Activated naive CD8-positive, alpha-beta T cell treated with anti-CD3 and anti-CD28 coated beads, Interleukin-2, amount 50 U/mL, for 24 hours (primary cell): Measurements from ENCODE around the gene CALM3.
A peak's percentile ranks its signal among the peaks of the same experiment; 100 is the strongest.

ENCODE experiments used
- ATAC-seq: fragments of 150-1000 bp; cut with Tn5 transposase; one replicate; pipeline ENCODE4 v1.10.0; 2021
- DNase-seq: peaks from one replicate; pipeline ENCODE4 v3.0.0; 2021
- H3K27ac Mint-ChIP-seq: one replicate; pipeline ENCODE4 v1.8.0; 2021; ENCODE audit warnings: mild to moderate bottlenecking, mixed read lengths
- H3K27me3 Mint-ChIP-seq: one replicate; pipeline ENCODE4 v1.8.0; 2021; ENCODE audit warnings: mixed read lengths
- H3K36me3 Mint-ChIP-seq: one replicate; pipeline ENCODE4 v1.8.0; 2021; ENCODE audit warnings: low read depth, mixed read lengths
- H3K4me1 Mint-ChIP-seq: one replicate; pipeline ENCODE4 v1.8.0; 2021; ENCODE audit warnings: mixed read lengths
- H3K4me3 Mint-ChIP-seq: one replicate; pipeline ENCODE4 v1.8.0; 2021; ENCODE audit warnings: mild to moderate bottlenecking, moderate library complexity, mixed read lengths
- H3K9me3 Mint-ChIP-seq: one replicate; pipeline ENCODE4 v1.8.0; 2021; ENCODE audit warnings: mixed read lengths

The CALM3 gene

GRCh38 chr19:46585539-46585938 is 15.6 kb upstream of the CALM3 start:
- Mint-ChIP-seq H3K27ac (no peak overlapping the region), H3K9me3 (no peaks in the 10 kb centered on the region)

GRCh38 chr19:46586294-46586693 is 14.8 kb upstream of the CALM3 start:
- no peak overlapping the region for H3K4me3 Mint-ChIP-seq
- ATAC-seq = no peak

More at GRCh38 chr19:46585539-46585938, 15.6 kb upstream of the CALM3 start:
- Mint-ChIP-seq H3K27me3 (no peaks in the 10 kb centered on the region), H3K4me1 (no peaks in the 10 kb centered on the region), H3K4me3 (no peak overlapping the region), H3K36me3 (no peaks in the 10 kb centered on the region)
- no peak for ATAC-seq
- DNase-seq = no peak

GRCh38 chr19:46587861-46588260 is 13.3 kb upstream of the CALM3 start:
- ATAC-seq = no peak
- DNase-seq = no peak
- H3K4me1 Mint-ChIP-seq = no peaks in the 10 kb centered on the region
- no peaks in the 10 kb centered on the region for H3K27me3 Mint-ChIP-seq
- H3K9me3 Mint-ChIP-seq = no peaks in the 10 kb centered on the region
- no peak overlapping the region for H3K4me3 Mint-ChIP-seq
- no peaks in the 10 kb centered on the region for H3K36me3 Mint-ChIP-seq
- no peak overlapping the region for H3K27ac Mint-ChIP-seq

More at GRCh38 chr19:46586294-46586693, 14.8 kb upstream of the CALM3 start:
- H3K4me1 Mint-ChIP-seq = no peaks in the 10 kb centered on the region
- H3K27ac Mint-ChIP-seq = no peak overlapping the region
- H3K27me3 Mint-ChIP-seq = no peaks in the 10 kb centered on the region
- no peaks in the 10 kb centered on the region for H3K36me3 Mint-ChIP-seq
- no peak for DNase-seq
- no peaks in the 10 kb centered on the region for H3K9me3 Mint-ChIP-seq

- Mint-ChIP-seq H3K4me3 (no peak overlapping the region), H3K27me3 (no peaks in the 10 kb centered on the region), H3K36me3 (no peaks in the 10 kb centered on the region), H3K27ac (no peak overlapping the region), H3K9me3 (no peaks in the 10 kb centered on the region), H3K4me1 (no peaks in the 10 kb centered on the region)
- ATAC-seq = no peak
- DNase-seq = no peak
Observed at GRCh38 chr19:46591254-46591653, 9.9 kb upstream of the CALM3 start.

DNA sequence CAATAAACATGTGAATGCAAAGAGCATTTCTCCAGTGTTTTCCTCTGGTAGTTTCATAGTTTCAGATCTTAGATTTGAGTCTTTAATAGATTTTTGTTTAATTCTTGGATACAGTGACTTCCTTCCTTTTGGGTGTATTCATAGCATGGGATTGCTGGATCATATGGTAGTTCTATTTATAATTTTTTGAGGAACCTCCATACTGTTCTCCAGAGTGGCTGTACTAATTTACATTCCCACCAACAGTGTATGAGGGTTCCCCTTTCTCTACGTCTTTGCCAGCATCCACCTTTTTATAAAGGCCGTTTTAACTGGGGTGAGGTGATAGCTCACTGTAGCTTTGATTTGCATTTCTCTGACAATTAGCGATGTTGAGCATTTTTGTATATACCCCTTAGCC is 9.3 kb upstream of the CALM3 start:
- H3K27ac Mint-ChIP-seq = no peak overlapping the region
- no peaks in the 10 kb centered on the region for H3K4me1 Mint-ChIP-seq
- no peaks in the 10 kb centered on the region for H3K9me3 Mint-ChIP-seq
- H3K4me3 Mint-ChIP-seq = no peak overlapping the region
- no peak for DNase-seq
- no peak for ATAC-seq
- H3K27me3 Mint-ChIP-seq = no peaks in the 10 kb centered on the region
- no peaks in the 10 kb centered on the region for H3K36me3 Mint-ChIP-seq

DNA sequence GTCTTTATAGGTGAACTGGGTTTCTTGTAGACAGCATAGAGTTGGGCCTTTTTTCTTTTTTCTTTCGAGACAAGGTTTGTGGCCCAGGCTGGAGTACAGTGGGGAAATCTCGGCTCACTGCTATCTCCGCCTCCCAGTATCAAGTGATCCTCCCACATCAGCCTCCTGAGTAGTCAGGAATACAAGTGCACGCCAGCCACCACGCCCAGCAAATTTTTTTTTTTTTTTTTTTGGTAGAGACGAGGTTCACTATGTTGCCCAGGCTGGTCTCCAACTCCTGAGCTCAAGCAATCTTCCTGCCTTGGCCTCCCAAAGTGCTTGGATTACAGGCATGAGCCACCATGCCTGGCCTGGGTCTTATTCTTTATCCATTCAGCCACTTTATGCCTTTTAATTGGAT is 5.1 kb upstream of the CALM3 start:
- ATAC-seq (no peak), DNase-seq (no peak)

DNA sequence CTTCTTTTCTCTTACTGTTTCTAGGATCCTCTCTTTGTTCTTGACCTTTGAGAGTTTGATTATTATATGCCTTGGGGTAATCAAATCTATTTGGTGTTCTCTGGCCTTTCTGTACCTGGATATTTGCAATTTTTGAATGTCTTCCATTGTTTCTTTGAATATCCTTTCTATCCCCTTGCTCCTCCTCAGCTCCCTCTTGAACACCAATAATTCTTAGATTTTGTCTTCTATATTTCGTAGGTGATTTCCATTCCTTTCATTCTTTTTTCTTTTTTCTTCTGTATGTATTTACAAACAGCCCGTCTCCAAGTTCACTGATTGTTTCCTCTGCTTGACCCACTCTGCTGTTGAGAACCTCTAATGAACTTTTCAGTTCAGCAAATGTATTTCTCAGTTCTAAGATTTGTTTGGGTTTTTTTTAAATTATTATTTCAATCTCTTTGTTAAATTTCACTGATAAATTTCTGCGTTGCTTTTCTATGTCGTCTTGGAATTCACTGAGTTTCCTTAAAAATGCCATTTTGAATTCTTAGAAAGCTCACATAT is 2.7 kb upstream of the CALM3 start:
- ATAC-seq (no peak), DNase-seq (no peak)
- Mint-ChIP-seq H3K4me1 (peaks cover 21% of the 10 kb centered on the region), H3K36me3 (peaks cover 13% of the 10 kb centered on the region), H3K27me3 (no peaks in the 10 kb centered on the region), H3K27ac (no peak overlapping the region), H3K4me3 (no peak overlapping the region), H3K9me3 (peaks cover 13% of the 10 kb centered on the region)

More for the DNA sequence above, 5.1 kb upstream of the CALM3 start:
- H3K9me3 Mint-ChIP-seq = peaks cover 13% of the 10 kb centered on the region
- no peak overlapping the region for H3K27ac Mint-ChIP-seq
- H3K36me3 Mint-ChIP-seq = peaks cover 1% of the 10 kb centered on the region
- H3K27me3 Mint-ChIP-seq = no peaks in the 10 kb centered on the region
- H3K4me1 Mint-ChIP-seq = peaks cover 11% of the 10 kb centered on the region
- no peak overlapping the region for H3K4me3 Mint-ChIP-seq

GRCh38 chr19:46599716-46600373 is 1.3 kb upstream of the CALM3 start:
- Mint-ChIP-seq H3K4me3 (peak overlapping the region; percentile 97), H3K4me1 (peaks cover 31% of the 10 kb centered on the region), H3K27ac (peak overlapping the region; percentile 100), H3K36me3 (peaks cover 16% of the 10 kb centered on the region), H3K9me3 (peaks cover 13% of the 10 kb centered on the region), H3K27me3 (no peaks in the 10 kb centered on the region)
- ATAC-seq (no peak), DNase-seq (no peak)

- Mint-ChIP-seq H3K4me1 (peaks cover 31% of the 10 kb centered on the region), H3K27me3 (no peaks in the 10 kb centered on the region), H3K36me3 (peaks cover 22% of the 10 kb centered on the region), H3K9me3 (peaks cover 13% of the 10 kb centered on the region), H3K27ac (peak overlapping the region; percentile 100), H3K4me3 (peak overlapping the region; percentile 97)
- peak; percentile 99 for DNase-seq
- peak; percentile 76 for ATAC-seq
Observed at GRCh38 chr19:46600384-46601317, 479 bp upstream of the CALM3 start.

DNA sequence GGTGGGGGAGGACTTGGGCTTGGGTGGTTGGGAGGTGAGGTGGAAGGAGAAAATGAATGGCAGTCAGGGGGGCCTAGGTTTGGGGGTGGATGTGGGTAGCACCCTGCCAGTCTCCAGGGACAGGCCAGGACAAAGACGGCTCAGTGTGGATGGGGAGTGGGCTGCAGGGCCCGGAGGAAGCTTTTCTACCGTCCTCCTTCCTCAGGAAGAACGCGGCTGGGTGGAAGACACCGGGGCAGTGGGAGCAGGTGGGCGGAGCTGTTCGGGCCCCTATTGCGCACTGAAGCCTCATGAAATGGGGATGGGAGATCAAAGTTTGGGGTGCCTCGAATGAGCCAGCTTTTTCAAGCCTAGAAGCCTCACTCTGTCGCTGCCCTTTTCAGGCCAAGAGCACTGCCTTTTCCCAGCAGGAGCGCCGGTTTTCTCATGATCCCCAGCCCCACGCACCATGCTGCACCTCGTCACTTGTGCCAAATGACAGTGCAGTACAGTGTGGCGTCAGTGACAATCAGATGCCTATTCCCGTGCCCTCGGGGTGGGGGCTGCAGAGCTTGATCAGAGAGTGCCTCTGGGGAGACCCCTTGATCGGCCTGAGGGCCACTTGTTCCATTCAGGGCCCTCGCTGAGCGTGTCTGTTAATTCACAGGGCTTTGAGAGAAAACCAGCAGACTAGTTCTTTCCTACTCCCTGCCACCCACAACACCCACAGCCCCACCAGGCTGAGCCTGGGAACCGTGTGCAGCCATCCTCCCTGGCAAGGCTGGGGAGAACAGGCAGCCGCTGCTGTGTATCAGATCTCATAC is 1.5 kb downstream of the CALM3 start:
- peak; percentile 76 for ATAC-seq
- Mint-ChIP-seq H3K4me3 (peak overlapping the region; percentile 97), H3K36me3 (peaks cover 36% of the 10 kb centered on the region), H3K4me1 (peaks cover 37% of the 10 kb centered on the region), H3K9me3 (peaks cover 13% of the 10 kb centered on the region), H3K27ac (peak overlapping the region; percentile 100), H3K27me3 (no peaks in the 10 kb centered on the region)
- peak; percentile 74 for DNase-seq

DNA sequence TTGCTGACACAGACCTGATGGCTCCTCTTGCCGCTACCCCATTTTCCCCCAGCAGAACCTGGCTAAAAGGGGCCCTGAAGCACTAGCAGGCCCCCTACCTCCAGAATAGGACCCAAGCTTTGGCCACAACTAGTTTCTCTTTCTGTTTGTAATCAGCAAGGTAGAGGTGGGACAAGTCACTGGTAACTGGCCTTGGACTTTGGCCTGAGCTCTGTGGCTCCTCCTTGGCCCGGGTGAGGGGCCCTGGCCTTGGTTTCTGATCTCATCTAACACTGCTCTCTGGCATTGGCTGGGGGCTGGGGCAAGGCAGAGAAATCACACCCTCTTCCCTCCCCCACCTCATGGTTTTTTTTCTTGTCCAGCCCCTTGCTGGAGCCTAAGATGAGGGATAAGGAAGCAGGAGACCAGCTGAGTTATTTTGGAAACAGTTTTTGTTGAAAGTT is 2.1 kb downstream of the CALM3 start:
- H3K27ac Mint-ChIP-seq = peak overlapping the region; percentile 100
- peaks cover 40% of the 10 kb centered on the region for H3K4me1 Mint-ChIP-seq
- ATAC-seq = no peak
- no peaks in the 10 kb centered on the region for H3K27me3 Mint-ChIP-seq
- peaks cover 42% of the 10 kb centered on the region for H3K36me3 Mint-ChIP-seq
- DNase-seq = no peak
- peak overlapping the region; percentile 97 for H3K4me3 Mint-ChIP-seq
- H3K9me3 Mint-ChIP-seq = peaks cover 9% of the 10 kb centered on the region

GRCh38 chr19:46603752-46604231 is 2.7 kb downstream of the CALM3 start:
- Mint-ChIP-seq H3K9me3 (peaks cover 3% of the 10 kb centered on the region), H3K4me1 (peaks cover 43% of the 10 kb centered on the region), H3K4me3 (peak overlapping the region; percentile 97), H3K27me3 (no peaks in the 10 kb centered on the region), H3K36me3 (peaks cover 45% of the 10 kb centered on the region), H3K27ac (peak overlapping the region; percentile 100)
- no peak for ATAC-seq
- no peak for DNase-seq

DNA sequence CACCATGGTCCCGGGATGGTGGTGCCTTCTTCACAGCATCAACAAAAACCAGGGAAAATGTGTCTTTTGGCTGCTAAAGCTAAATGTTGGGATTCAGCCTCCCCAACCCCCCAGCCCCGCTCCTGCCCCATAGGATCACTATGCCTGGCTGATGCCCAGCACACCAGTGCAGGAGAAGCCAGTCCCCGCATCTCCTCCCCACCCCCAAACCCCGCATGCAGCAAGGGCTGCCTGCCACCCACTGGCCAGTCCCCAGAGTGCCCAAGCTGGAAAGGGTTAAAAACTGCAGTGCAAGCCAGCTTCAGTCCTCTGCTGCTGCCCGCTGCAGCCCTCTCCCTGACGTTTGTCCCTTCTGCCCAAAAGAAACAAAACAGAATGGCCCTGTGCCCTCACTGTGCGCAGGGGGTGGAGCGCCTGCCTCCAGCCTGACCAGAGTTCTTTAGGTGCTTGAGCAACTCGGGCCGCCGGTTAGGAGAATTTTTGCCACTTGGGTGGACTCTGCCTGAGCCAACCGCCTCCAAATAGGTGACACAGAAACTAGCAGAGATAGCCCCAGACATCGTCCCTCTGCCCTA is 3.7 kb downstream of the CALM3 start:
- peaks cover 56% of the 10 kb centered on the region for H3K36me3 Mint-ChIP-seq

More for the DNA sequence above, 3.7 kb downstream of the CALM3 start:
- Mint-ChIP-seq H3K4me3 (no peak overlapping the region), H3K9me3 (no peaks in the 10 kb centered on the region), H3K4me1 (peaks cover 52% of the 10 kb centered on the region), H3K27ac (no peak overlapping the region), H3K27me3 (no peaks in the 10 kb centered on the region)
- DNase-seq (no peak), ATAC-seq (no peak)
